NCI-H460 (cell line): ENCODE measurements around the gene TUB. TPM values are rescaled to one million over a fixed set of nuclear protein-coding genes. Genes with fewer than 3 reads are reported as not detected.

ENCODE experiments used
- DNase-seq: peaks from one replicate; pipeline ENCODE4 v3.0.0-alpha.2; 2016; ENCODE audit warnings: low read depth; ENCODE audit errors: extremely low read depth
- total RNA-seq: library from RNA; depleted of rRNA; stranded (reverse); fragments of >200 nt; shearing (Covaris generic); gene quantifications from 2 replicates; pipeline ENCODE4 v1.2.3, GENCODE V29; 2014

TUB gene
- total RNA-seq, 1 experiment from 2014 or later, result 5.0 TPM

DNA sequence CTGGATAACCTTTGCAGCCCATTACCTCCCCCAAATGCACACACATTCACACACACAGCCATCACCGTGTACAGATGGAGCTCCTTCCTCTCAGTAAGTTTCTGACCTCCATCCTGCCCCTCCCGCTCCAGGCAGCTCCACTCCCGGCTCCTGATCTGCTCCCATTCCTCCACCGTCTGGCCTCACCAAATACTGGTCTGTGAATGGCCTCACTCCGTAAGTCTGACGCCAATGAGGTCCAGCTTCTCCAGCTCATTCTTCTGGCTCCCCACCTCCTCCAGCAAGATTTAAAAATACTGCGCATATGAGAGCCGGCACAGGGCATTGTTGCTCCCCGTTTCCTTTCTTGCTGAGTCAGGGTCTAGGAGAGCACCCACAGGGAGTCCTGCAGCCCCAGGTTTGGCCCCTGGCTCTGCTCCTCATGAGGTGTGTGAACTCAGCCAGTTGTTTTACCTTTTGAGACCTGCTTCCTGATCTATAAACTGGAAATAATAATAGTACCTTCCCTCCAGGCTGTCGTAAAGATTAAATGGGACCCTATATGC lies 14.0 kb upstream of the TUB start:
- DNase-seq, result no peak

DNA sequence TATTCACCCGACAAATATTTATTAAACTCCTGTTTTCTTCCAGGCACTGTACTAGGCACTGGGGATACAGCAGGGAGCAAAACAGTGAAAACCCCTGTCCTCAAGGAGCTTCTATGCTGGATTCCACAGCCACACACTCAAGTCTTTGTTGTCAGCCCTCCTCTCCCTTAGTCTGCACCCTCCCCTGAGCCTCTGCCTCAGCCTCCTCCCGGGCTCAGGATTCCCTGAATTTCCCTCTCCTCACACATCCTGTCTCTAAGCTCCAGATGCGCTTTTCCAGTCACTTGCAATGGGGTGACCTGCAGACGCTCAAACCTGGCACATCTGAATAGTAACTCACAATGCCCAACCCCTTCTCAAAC lies 13.5 kb upstream of the TUB start:
- no peak for DNase-seq

DNA sequence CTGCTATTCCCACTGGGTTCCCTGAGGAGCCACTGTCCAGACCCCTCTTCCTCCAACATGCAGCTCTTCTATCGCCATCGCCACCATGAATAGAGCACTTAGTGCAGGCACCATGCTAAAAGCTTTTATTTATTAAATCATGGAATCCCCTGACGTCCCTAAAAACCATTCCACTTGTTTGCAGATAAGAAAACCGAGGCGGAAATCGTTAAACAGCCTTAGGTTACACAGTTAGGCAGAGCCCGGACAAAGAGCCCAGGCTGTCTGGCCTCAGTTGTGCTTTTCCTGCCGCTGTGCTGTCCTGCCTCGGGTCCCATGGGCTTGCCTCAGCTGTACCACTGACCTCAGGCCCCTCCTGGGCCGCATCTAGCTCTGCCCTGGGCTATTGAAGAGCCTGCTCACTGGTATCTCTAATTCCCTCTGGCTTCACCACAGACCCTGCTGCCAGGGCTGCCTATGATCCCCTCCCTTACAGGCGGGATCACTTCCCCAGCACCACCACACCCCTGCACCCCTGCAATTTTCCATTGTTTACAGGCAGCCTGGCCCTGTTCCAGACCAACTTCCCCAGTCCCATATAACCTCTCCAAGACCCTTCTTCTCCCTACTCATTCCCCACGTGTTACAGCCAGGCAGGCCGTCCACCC lies 13.0 kb upstream of the TUB start:
- DNase-seq, result no peak

DNA sequence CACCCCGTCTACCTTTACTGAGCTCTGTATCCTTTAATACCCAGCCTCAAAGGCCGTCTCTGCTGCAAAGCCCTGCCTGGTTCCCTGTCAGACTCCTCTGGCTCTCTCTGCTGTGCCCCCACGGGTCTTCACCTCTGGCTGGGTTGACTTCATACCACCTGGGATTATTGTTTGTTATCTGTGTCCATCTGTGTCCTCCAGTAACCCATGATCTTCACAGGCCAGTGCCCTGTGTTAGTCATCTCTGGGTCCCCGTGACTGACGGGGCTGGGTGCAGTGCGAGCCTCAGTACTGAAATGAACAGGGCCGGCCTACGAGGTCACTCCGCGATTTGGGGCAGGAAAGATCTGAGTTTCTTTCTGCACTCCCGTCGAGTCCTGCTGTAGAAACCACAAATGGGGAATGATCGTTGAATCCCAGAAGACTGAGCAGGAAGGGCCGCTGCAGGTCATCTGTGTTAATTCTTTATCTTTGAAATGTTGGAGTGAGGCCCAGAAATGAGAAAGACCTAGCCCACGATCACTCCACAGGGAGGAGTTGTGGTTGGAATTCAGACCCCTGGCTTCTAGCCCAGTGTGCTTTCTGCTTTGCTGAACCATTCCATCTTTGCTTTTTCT lies 12.3 kb upstream of the TUB start:
- no peak for DNase-seq

DNA sequence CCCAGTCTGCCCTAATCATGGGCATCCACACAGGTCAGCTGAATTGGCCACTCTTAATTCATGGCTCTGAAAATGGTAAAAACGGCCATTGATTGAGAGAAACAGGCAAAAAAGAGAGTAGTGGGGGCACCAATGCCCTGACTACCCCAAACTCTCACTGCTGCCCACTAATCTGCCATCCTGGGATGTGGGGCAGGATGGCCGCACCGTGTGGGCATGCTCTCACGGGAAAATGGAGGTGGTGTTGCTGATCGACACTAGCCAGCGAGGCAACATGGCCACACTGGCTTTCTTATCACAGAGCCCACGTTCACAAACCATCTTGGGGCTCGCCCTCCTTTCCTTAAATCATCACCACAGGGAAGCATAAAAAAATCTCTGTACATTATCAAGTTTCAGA lies 11.2 kb upstream of the TUB start:
- DNase-seq, result no peak

- DNase-seq, result peak; percentile 16
These were observed 10.4 kb upstream of the TUB start for GRCh38 chr11:8070417-8071115.

DNA sequence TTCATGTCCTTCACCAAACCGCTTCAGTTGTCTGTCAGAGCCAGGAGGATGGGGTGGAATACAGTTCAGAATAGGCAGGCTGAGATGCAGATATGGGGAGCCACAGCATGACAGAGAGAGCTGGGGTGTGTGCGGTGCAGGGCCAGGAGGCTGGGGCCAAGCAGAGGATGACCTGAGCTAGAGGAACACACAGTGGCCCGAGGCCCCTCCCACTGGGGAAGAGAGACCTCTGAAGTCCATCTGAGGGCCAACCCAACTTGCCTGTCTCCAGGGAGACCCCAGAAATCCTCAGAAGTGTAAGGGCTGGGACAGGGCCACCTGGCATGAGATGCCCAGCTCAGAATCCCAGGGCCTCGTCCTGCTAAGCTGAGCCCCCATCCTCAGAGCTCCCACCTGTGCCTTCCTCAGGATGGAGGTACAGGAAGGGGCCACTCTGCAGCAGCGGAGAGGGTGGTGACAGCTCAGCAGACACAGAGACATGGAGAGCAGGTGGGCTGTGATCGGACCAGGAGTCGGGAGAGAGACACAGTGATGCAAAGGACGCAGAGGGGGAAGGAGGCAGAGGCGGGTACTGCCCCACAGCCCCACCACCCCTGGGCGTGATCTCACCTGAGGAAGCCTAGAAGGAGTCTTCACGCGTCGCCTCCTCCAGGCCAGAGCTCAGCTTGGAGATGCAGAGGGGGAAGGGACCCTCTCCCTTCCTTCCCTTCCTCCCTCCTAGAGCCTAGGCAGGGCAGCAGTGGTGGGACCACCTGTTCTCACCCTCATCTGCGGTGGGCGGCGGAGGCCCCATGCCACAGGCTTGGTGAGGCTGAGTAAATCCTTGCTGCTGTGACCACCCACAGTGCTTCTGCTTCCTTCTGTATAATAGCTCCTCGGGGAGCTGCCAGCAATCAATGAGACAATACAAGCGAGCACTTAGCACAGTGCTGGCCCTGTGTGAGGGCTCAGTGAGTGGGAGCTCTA lies 9.1 kb upstream of the TUB start:
- no peak for DNase-seq

DNA sequence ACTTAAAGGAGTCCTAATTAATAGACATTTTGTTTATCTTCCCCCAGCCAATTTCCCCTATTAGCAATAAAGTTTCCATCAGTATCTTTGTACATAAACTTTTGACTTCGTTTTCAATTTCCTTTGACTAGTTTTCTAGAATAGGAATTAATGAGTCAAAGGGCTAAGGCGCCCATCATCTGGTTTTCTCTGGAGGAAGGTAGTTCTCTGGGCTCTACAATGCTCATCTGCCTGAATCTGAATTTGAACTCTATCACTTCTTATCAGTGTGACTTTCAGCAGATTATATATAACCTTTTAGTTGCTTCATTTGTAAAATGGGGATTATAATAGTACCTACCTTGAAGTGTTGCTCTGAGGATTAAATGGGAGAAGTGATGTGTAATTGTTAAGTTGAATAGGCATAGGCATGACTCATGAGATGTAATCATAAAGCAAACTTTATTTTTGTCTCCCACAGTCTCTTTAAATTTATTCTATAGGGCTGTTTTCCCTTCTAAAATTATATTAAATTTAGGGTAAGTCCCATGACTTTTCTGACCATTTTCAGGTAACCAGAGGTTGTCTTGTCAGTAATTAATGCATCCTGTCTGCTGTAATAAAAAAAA lies 5.8 kb upstream of the TUB start:
- DNase-seq, result no peak

GRCh38 chr11:8079111-8079675 lies 1.8 kb upstream of the TUB start:
- no peak for DNase-seq

DNA sequence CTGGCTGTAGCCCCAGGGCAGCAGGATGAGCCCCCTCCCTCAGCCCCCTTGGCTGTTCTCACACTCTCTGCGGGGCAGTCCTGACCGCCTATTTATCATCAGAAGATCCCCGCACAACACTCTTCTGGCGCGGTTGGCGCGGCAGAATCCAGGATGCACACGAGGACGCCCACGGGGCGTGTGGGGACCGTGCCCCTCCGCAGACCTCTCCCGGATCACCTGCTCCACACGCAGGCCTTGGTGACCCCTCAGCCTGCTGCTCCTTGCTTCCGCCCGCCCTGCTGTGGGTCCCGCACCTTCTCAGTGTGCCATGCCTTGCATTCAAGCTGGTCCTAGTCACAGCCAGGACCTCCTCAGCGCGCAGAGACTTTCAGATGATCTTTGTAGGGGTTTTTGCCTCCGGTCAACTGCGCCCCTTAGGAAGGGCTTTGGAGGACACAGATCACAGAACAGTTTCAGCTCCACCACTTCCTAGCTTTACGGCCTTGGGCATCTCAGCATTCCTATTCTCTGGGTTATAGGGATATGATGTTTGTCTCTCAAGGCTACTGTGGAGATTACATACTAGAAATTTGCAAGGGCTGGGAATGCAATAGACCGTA lies 841 bp upstream of the TUB start:
- no peak for DNase-seq

DNA sequence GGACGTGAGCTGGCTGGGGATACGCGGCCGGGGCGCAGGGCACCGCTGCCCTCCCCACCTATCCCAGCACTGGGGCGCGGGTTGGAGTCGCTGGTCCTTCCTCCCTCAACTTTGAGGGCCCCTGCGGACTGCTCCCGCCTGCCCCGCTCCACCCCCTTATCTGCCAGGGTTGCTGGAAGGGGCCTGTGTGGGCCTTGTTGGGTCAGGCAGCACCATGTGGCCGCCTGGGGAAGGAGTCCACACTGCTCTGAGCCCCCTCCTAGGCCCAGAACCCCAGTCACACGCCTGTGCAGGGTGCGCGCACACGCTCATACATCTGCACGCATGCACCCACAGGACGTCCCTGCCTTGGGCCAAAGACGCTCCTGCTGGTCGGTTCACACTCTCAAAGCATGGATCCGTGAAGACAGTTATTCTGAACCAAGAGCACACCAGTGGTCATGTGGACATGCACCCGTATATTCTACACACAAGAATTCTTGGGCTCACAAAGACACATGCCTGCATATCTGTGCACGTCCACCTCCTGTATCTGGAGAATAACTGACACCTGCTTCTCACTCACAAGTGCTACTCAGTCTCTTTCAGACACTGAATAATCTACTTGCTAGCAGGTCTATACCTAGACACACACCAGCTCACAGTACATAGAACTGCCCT lies 710 bp downstream of the TUB start:
- no peak for DNase-seq

DNA sequence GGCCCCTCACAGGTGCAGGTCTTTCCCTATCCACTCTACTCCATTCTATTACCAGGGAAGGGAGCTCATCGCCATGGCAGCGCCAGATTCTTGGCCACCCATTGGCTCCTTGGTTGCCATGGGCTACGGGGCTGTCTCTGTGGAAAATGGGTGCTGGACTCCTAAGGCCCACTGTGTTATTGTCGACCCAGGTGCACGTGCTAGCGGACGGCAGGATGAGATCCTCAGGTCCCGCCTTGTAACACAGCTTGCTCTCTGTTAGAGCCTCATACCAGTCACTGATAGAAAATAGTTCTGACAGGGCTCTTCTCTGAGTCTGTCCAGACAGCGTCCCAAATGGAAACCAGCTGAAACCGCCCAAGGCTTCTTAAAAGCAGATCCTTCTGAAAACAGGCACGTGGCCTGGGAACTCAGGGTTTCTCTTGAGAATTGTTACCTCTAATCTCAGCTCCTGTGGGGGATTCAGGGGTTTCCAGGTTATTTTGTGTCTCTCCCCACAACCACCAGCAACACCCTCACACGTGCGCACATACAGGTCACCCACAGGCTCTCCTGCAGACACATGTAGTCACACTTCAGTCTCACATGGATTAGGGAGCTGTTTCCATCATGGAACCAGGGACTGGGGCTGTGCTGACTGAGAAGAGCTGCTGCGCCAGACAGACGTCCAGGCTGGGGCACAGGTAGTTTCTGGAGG lies 1.5 kb downstream of the TUB start:
- DNase-seq, result no peak

- DNase-seq, result no peak
These were observed 2.0 kb downstream of the TUB start for GRCh38 chr11:8083088-8083395.

- DNase-seq, result no peak
These were observed 2.9 kb downstream of the TUB start for GRCh38 chr11:8083871-8084281.

- no peak for DNase-seq
These were observed 3.3 kb downstream of the TUB start for GRCh38 chr11:8084352-8084751.

GRCh38 chr11:8085011-8085645 lies 4.1 kb downstream of the TUB start:
- DNase-seq, result no peak

DNA sequence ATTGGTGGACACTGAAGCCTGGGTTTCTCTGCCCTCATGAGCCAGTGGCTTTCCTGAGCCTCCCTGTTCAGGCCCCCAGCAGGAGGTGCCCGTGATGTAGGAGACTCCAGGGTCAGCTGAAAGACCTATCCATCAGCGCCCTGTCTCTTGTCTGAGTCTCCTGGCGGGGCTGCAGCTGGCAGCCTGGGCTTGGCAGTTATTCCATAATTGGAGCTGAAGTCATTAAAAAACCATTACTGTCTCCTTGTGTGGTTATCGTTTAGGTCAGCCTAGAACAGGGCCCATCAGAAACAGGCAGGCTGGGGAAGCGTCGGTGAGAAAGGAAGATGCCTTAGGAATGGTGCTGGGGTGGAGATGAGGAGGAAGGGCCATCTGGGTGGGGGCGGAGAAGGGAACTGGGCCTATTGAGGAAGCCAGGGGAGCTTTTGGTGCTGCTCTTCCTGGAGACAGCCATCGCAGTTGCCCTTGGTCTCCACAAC lies 5.0 kb downstream of the TUB start:
- no peak for DNase-seq

DNA sequence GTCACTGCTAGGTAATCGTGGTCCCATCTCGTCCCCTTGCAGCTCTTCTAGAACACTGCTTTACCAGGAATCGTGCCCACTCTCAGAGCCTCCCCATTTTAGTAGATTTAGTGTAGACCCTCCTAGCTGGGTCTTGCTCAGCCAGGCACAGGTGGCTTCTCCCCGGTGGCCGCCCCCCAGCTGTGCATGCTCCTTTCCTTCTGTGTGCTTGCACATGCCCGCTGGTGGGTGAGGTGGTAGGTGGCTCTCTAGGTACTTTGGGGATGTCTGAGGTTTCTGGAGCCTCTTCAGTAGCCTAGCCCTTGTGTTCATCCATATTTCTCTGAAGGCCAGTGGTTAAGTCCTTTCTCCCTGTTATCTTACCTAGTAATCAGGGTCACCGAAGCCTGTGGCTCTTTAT lies 5.6 kb downstream of the TUB start:
- no peak for DNase-seq
